Ishikawa (cell line): ENCODE results near the gene PIGU.

Source experiments
- CEBPB ChIP-seq: IDR thresholded peaks from 2 replicates; pipeline ENCODE4 v1.6.1; 2012
- CREB1 ChIP-seq: IDR thresholded peaks from 2 replicates; pipeline ENCODE4 v1.6.1; 2012; ENCODE audit warnings: low read depth
- EGR1 ChIP-seq: IDR thresholded peaks from 2 replicates; pipeline ENCODE4 v1.6.1; 2012
- EP300 ChIP-seq: IDR thresholded peaks from 2 replicates; pipeline ENCODE4 v1.6.1; 2012; ENCODE audit warnings: borderline replicate concordance
- FOXM1 ChIP-seq: IDR thresholded peaks from 2 replicates; pipeline ENCODE4 v1.6.1; 2012; ENCODE audit warnings: low read depth, borderline replicate concordance
- NFIC ChIP-seq: IDR thresholded peaks from 2 replicates; pipeline ENCODE4 v1.6.1; 2012
- RAD21 ChIP-seq: IDR thresholded peaks from 2 replicates; pipeline ENCODE4 v1.6.1; 2012; ENCODE audit warnings: low read depth
- TAF1 ChIP-seq: IDR thresholded peaks from 2 replicates; pipeline ENCODE4 v1.6.1; 2012; ENCODE audit warnings: low read depth, mild to moderate bottlenecking
- TEAD4 ChIP-seq: IDR thresholded peaks from 2 replicates; pipeline ENCODE4 v1.6.1; 2012
- YY1 ChIP-seq: IDR thresholded peaks from 2 replicates; pipeline ENCODE4 v1.6.1; 2012; ENCODE audit warnings: low read depth
- ZBTB7A ChIP-seq: IDR thresholded peaks from 2 replicates; pipeline ENCODE4 v1.6.1; 2012; ENCODE audit warnings: low read depth
- TF ChIP-seq, protein P1 (sequence below): IDR thresholded peaks from 2 replicates; pipeline ENCODE4 v1.6.1; 2012; ENCODE audit warnings: low read depth, mild to moderate bottlenecking
- TF ChIP-seq, protein P2 (sequence below): IDR thresholded peaks from 2 replicates; pipeline ENCODE4 v1.6.1; 2012
- TF ChIP-seq, protein P3 (sequence below): IDR thresholded peaks from 2 replicates; pipeline ENCODE4 v1.6.1; 2012

DNA sequence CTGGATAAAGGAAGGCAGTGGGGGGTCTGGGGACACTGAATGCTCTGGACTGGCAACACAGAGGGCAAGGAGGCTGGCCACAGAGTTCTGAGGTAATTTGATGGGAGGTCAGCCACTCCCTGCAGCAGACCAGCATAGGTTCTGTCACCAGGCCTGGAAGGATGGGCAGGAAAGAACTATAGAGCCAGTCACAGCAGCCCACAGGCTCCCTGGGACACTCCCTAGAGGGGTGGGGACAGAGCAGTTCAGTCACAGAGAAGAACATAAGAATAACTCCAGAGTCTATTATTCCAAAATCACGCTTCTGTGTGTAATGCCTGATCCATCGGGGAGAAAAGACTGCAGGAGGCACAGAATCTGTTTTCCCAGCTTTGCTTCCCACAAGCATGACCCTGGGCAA, 141.0 kb downstream of the PIGU start:
- TF ChIP-seq CREB1 (no peak), RAD21 (no peak), TAF1 (no peak), TEAD4 (no peak), CEBPB (no peak), EP300 (no peak), YY1 (no peak), NFIC (no peak), EGR1 (no peak), FOXM1 (no peak), ZBTB7A (no peak)
- TF ChIP-seq, protein P1, sequence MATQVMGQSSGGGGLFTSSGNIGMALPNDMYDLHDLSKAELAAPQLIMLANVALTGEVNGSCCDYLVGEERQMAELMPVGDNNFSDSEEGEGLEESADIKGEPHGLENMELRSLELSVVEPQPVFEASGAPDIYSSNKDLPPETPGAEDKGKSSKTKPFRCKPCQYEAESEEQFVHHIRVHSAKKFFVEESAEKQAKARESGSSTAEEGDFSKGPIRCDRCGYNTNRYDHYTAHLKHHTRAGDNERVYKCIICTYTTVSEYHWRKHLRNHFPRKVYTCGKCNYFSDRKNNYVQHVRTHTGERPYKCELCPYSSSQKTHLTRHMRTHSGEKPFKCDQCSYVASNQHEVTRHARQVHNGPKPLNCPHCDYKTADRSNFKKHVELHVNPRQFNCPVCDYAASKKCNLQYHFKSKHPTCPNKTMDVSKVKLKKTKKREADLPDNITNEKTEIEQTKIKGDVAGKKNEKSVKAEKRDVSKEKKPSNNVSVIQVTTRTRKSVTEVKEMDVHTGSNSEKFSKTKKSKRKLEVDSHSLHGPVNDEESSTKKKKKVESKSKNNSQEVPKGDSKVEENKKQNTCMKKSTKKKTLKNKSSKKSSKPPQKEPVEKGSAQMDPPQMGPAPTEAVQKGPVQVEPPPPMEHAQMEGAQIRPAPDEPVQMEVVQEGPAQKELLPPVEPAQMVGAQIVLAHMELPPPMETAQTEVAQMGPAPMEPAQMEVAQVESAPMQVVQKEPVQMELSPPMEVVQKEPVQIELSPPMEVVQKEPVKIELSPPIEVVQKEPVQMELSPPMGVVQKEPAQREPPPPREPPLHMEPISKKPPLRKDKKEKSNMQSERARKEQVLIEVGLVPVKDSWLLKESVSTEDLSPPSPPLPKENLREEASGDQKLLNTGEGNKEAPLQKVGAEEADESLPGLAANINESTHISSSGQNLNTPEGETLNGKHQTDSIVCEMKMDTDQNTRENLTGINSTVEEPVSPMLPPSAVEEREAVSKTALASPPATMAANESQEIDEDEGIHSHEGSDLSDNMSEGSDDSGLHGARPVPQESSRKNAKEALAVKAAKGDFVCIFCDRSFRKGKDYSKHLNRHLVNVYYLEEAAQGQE, result no peak
- TF ChIP-seq, protein P2, sequence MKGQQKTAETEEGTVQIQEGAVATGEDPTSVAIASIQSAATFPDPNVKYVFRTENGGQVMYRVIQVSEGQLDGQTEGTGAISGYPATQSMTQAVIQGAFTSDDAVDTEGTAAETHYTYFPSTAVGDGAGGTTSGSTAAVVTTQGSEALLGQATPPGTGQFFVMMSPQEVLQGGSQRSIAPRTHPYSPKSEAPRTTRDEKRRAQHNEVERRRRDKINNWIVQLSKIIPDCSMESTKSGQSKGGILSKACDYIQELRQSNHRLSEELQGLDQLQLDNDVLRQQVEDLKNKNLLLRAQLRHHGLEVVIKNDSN, result no peak
- TF ChIP-seq, protein P3, sequence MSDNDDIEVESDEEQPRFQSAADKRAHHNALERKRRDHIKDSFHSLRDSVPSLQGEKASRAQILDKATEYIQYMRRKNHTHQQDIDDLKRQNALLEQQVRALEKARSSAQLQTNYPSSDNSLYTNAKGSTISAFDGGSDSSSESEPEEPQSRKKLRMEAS, result no peak
